OCI-LY7 (cell line): ENCODE measurements around the gene ZNF516.

Source experiments
- CTCF ChIP-seq: fragments of 200-600 bp; sonication (generic); conservative IDR thresholded peaks from 2 replicates; pipeline ENCODE4 v1.5.1; 2014; ENCODE audit warnings: mild to moderate bottlenecking, antibody characterized with exemption, low read length, moderate library complexity, mixed read lengths
- EZH2phosphoT487 ChIP-seq: fragments of 200-600 bp; sonication (generic); IDR thresholded peaks from 2 replicates; pipeline ENCODE4 v1.6.1; 2018; ENCODE audit warnings: low read depth, borderline replicate concordance, mild to moderate bottlenecking, mixed run types, antibody characterized with exemption, low read length, moderate library complexity, mixed read lengths

- TF ChIP-seq CTCF (no peak), EZH2phosphoT487 (no peak)
Measured at GRCh38 chr18:76465630-76466409, 29.2 kb downstream of the ZNF516 start.
